Right lobe of liver (tissue), 6 donors: ENCODE measurements around the gene ZFP36L1. TPM values are rescaled to one million over a fixed set of nuclear protein-coding genes. Genes with fewer than 3 reads are reported as not detected.

Source experiments
- ATAC-seq, 4 donors: fragments of 200-7000 bp; cut with Tn5 transposase; one replicate each; pipeline ENCODE4 v1.9.1; 2020; ENCODE audit warnings: mild to moderate bottlenecking in 4 of 4, moderate library complexity in 4 of 4
- DNase-seq, 3 donors: peaks; one replicate each; pipeline ENCODE4 v3.0.0-alpha.2; 2020
- H3K27ac ChIP-seq, 3 donors: fragments of 200-600 bp; one replicate each; pipeline ENCODE4 v1.8.0; 2022
- H3K27me3 ChIP-seq, 2 donors: fragments of 200-600 bp; one replicate each; pipeline ENCODE4 v1.8.0; 2022
- H3K36me3 ChIP-seq, 4 donors: fragments of 200-600 bp; sonication (generic) in 1 of 4; one replicate each; pipeline versions ENCODE4 v1.5.1 to v1.8.0; 2017 to 2022; ENCODE audit warnings: control low read depth in 1 of 4
- H3K4me1 ChIP-seq, 4 donors: fragments of 200-600 bp; sonication (generic) in 1 of 4; one replicate each; pipeline versions ENCODE4 v1.5.1 to v1.8.0; 2017 to 2022; ENCODE audit warnings: control low read depth in 1 of 4
- H3K4me3 ChIP-seq, 3 donors: fragments of 200-600 bp; one replicate each; pipeline ENCODE4 v1.8.0; 2022
- H3K9me3 ChIP-seq, 4 donors: fragments of 200-600 bp; sonication (generic) in 1 of 4; one replicate each; pipeline versions ENCODE4 v1.5.1 to v1.8.0; 2017 to 2022; ENCODE audit warnings: control low read depth in 1 of 4
- POLR2A ChIP-seq: fragments of 450-650 bp; IDR thresholded peaks from one replicate; pipeline ENCODE4 v1.6.1; 2017; ENCODE audit warnings: antibody characterized with exemption, mild to moderate bottlenecking
- WGBS: methylation state at CpG from one replicate; pipeline ENCODE4 v1.1.6; 2018; ENCODE audit warnings: low coverage, low lambda C conversion rate; ENCODE audit not compliant: insufficient coverage; ENCODE audit errors: missing lambda C conversion rate; 5-methylcytosine and 5-hydroxymethylcytosine counted together
- intact Hi-C, 2 donors: fragments of 100-400 bp; cut with DNase I; formaldehyde crosslinking; loops; one replicate each; pipeline versions ENCODE4 v1.11.2 to v1.14.1; 2022
- total RNA-seq, 6 experiments: library from RNA; depleted of rRNA in 2 of 6; stranded (reverse); fragments of >200 nt in 2 of 6; fragmentation: NEBNext Ultra II Directional in 3 of 6; extraction: Animal tissue kit (Norgen Biotek cat#: 25700) in 3 of 6; gene quantifications; one replicate each; pipeline versions ENCODE4 v1.1.0 to v1.2.4, GENCODE V29; 2016 to 2023
- TF ChIP-seq, protein P1 (sequence below), 4 donors: fragments of 200-600 bp in 3 of 4; fragments of 450-650 bp in 1 of 4; IDR thresholded peaks; one replicate each; pipeline versions ENCODE4 v1.5.1 to v1.8.0; 2016 to 2022; ENCODE audit warnings: antibody characterized with exemption in 4 of 4, mild to moderate bottlenecking in 2 of 4
- donor health status: DM: no; HTN: yes; CAD: no.
- donor health status: DM: no; HTN: no; CAD: no.
- donor health status: DM: no; HTN: no; CAD: no.
- donor health status: DM: no; HTN: yes; CAD: no.
- donor health status: DM: no; HTN: yes; CAD: no.

ZFP36L1 gene
- total RNA-seq, 6 experiments from 2014 or later, result 109 to 298 (median 218) TPM

GRCh38 chr14:68740788-68741476, 51.9 kb downstream of the ZFP36L1 start:
- H3K36me3 ChIP-seq, result no peaks in the 10 kb centered on the region
- no peaks in the 10 kb centered on the region for H3K4me1 ChIP-seq
- H3K4me3 ChIP-seq, result no peak overlapping the region
- H3K27me3 ChIP-seq, result no peaks in the 10 kb centered on the region
- DNase-seq (no peak), ATAC-seq (no peak)
- 90% methylated on average over 2 of the region's 4 CpGs for WGBS
- H3K9me3 ChIP-seq, result no peaks in the 10 kb centered on the region
- H3K27ac ChIP-seq, result no peak overlapping the region
- no peak for TF ChIP-seq POLR2A
- TF ChIP-seq, protein P1, sequence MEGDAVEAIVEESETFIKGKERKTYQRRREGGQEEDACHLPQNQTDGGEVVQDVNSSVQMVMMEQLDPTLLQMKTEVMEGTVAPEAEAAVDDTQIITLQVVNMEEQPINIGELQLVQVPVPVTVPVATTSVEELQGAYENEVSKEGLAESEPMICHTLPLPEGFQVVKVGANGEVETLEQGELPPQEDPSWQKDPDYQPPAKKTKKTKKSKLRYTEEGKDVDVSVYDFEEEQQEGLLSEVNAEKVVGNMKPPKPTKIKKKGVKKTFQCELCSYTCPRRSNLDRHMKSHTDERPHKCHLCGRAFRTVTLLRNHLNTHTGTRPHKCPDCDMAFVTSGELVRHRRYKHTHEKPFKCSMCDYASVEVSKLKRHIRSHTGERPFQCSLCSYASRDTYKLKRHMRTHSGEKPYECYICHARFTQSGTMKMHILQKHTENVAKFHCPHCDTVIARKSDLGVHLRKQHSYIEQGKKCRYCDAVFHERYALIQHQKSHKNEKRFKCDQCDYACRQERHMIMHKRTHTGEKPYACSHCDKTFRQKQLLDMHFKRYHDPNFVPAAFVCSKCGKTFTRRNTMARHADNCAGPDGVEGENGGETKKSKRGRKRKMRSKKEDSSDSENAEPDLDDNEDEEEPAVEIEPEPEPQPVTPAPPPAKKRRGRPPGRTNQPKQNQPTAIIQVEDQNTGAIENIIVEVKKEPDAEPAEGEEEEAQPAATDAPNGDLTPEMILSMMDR (IDR thresholded peaks at IDR 0.05), result no peak
- intact Hi-C loops, result no loop called here

GRCh38 chr14:68739701-68740100, 53.2 kb downstream of the ZFP36L1 start:
- 100% methylated on average over 1 of the region's 7 CpGs for WGBS
- Histone ChIP-seq H3K27me3 (no peaks in the 10 kb centered on the region), H3K4me1 (peaks cover 0 to 4% (median 0%) of the 10 kb centered on the region in 4 donors), H3K9me3 (no peaks in the 10 kb centered on the region), H3K36me3 (no peaks in the 10 kb centered on the region), H3K4me3 (no peak overlapping the region), H3K27ac (no peak overlapping the region)
- ATAC-seq, result no peak
- intact Hi-C loops, result no loop called here
- no peak for DNase-seq
- no peak for TF ChIP-seq POLR2A
- TF ChIP-seq, protein P1 (IDR thresholded peaks at IDR 0.05), result no peak

DNA sequence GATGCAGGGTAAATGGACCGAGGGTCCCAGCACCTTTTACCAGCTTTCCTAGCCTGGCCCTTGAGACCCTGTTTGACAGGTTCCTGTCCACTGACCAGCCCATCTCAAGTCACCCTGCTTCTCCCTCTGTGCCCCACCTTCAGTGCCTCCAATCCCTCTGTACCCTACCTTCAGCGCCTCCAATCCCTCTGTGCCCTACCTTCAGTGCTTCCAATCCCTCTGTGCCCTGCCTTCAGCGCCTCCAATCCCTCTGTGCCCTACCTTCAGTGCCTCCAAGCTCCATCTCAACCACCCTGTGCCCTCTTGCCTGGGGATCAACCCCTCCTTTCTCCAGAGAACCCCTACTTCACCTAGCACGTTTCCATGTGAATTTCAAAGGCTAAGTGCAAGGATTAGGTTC, 54.3 kb downstream of the ZFP36L1 start:
- no peak for TF ChIP-seq POLR2A
- TF ChIP-seq, protein P1 (IDR thresholded peaks at IDR 0.05), result no peak
- no peak overlapping the region for H3K27ac ChIP-seq
- H3K9me3 ChIP-seq, result no peaks in the 10 kb centered on the region
- peaks cover 0 to 10% (median 0%) of the 10 kb centered on the region in 4 donors for H3K4me1 ChIP-seq
- intact Hi-C loops, result no loop called here
- H3K27me3 ChIP-seq, result no peaks in the 10 kb centered on the region
- H3K4me3 ChIP-seq, result no peak overlapping the region
- no peak for DNase-seq
- no peak for ATAC-seq
- 92% methylated on average over 2 of the region's 4 CpGs for WGBS
- no peaks in the 10 kb centered on the region for H3K36me3 ChIP-seq

Other genes starting within 250 kb of the ZFP36L1 start
- gene ACTN1, start 186.2 kb upstream of the ZFP36L1 start, total RNA-seq, result 100 to 1,000 TPM in 3 of 6 experiments, 10 to 100 TPM in 3; 53.1 to 145 (median 100) TPM